GM18861 (cell line): ENCODE data around the gene FBXL15.
A peak's percentile ranks its signal among the peaks of the same experiment; 100 is the strongest.

Experiments
- ATAC-seq: cut with Tn5 transposase; IDR thresholded peaks from one replicate; pipeline ENCODE4 v1.9.1; 2021; ENCODE audit not compliant: unreplicated experiment

Gene FBXL15

DNA sequence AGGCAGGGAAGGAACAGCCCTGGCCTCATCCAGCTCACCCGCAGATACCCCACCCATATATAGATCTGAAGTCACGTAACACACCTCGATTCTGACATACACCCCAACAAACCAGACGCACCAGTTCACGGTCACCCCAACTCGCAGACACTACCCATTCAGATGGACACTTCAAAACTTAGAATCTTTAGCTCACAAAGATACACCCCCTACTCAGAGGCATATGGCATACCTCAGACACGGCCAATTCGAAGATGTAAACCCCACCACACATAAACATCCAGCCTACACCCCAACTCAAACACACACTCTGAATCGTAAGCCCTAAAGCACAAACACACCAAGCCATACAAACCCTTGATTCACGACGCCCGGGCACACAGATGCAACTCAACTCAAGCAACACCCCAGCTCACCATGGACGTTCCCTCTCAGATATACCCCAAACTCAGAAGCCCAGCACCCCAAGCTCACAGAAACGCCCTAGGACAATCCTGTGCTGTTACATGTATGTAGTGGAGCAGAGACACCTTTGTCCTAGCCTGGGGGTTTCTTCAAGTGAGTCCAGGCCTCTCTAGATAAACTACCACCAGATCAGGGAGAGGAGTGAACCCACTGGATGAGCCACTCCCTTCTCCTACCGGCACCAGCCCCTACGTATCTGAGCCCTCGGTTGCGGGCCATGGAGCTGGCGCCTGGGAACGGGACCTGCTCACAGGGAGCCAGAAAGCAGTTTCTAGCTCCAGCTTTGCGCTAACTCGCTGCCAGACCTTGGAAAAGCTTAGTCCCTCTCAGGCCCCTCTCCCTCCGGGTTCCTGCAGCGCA lies 10.8 kb upstream of the FBXL15 start:
- ATAC-seq, result no peak

- no peak for ATAC-seq
These were observed 10.1 kb upstream of the FBXL15 start for GRCh38 chr10:102410429-102411073.

DNA sequence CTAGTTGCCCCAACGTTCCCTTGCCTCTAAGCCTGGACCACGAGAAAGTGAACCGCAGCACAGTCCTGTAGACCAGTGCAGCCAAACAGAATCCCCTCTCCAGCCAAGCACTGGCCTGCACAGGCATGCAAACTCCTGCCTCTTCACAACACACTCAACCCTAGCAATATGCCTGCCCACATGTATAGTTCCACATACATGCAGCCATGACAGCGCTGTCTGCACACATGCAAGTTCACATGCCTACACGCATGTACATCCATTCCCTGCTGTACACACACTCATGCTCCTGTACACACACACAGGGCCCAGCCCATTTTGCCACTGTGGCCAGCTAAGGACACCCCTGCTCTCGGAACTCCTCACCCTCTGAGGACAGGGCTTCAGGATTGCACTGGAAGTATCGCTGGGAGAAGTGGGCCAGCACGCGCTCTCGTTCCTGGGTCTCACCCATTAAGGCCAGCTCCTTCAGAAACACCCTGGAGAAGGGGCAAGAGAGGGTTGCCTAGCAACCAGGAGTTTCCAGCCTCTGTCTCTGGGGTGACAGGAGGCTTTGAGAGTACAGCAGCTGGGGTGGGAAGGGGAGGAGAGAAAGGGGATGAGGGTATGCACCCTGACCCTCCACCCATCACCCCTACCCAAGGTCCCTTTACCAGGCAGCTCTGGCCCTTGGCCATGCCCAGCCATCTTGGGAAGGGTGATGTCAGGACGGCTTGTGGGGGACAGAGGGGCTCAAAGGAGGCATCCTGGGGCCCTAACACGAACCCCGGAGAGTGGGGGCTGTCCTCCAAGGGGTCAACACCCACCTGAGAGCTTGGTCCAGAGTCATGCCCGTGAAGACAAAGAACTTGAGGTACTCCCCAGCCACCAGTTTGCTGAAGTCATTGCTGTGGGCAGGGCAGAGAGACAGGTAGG lies 9.0 kb upstream of the FBXL15 start:
- no peak for ATAC-seq

- no peak for ATAC-seq
These were observed 8.3 kb upstream of the FBXL15 start for GRCh38 chr10:102412293-102412692.

GRCh38 chr10:102413053-102413705 lies 7.5 kb upstream of the FBXL15 start:
- ATAC-seq, result no peak

- no peak for ATAC-seq
These were observed 6.7 kb upstream of the FBXL15 start for GRCh38 chr10:102413806-102414561.

DNA sequence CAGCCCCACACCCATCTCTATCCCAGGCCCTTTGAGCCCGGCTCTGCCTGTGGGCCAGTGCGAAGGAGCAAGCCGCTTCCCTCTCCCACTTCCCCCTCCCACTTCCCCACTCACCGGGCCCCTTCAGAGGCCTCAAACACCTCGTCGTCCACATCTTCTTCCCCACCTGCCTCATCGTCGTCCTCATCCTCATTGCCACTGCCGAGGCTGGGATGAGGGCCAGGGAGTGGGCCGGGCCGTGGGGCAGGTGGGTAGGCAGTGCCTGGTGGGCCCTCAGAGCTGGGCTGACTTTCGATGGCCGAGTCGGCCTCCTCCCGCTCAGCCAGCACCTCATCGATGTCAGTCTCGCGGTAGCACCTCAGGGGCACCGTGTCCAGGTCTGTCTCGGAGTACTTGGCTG lies 5.9 kb upstream of the FBXL15 start:
- ATAC-seq, result no peak

GRCh38 chr10:102416283-102416682 lies 4.4 kb upstream of the FBXL15 start:
- no peak for ATAC-seq

DNA sequence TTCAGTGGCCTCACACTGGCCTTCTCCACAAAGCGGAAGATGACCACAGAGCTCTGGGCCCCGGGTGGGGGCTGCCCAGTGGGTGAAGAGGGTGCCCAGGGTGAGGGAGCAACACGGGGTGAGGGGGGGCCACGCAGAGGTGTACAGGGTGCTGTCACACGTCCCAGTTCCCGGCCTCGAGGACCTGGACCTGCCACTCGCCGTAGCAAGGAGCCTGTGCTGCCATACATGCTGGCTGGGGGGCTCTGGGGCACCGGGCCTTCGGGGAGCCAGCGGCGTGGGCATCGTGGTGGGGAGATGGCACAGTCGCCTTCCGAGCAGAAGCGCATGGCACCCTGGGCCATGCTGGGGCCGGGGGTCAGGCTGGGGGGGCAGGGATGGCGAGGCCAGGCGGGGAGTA lies 3.9 kb upstream of the FBXL15 start:
- ATAC-seq, result no peak

DNA sequence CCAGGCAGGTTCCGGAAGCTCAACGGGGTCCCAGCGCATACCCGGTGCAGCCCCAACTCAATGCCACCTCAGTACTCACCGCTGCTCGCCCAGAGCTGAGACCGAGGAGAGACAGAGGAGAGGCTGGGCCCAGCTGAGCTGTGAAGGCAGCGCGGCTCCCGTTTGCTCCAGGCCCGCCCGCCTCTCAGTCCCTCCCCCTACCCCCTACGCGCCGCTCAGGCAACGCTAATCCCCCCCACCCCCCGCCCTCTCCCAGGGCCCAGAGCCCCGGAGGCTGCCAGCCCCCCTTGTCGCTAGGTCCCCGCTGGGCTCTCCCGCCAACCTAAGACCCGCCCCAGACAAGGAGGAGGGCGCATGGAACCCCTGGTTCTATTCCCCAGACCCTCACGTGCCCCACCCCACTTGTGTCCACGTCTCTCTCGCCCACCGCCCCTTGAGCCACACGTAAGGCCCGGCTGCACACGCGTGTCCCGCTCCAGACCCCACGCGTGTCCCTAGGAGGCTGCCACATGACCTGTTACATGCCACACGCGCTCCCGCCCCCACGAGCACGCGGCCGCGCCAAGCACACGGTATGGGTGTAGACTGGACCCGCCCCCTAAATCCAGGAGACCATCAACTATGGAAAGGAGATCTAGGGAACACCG lies 1.9 kb upstream of the FBXL15 start, which contains the start of gene PSD:
PSD (minus strand) TSS at position 164 of the 647 bp plus-strand sequence. CDS start 1,747 bp downstream, outside the sequence.
- ATAC-seq, result no peak

GRCh38 chr10:102419269-102420180 lies 1.1 kb upstream of the FBXL15 start:
- ATAC-seq, result no peak

DNA sequence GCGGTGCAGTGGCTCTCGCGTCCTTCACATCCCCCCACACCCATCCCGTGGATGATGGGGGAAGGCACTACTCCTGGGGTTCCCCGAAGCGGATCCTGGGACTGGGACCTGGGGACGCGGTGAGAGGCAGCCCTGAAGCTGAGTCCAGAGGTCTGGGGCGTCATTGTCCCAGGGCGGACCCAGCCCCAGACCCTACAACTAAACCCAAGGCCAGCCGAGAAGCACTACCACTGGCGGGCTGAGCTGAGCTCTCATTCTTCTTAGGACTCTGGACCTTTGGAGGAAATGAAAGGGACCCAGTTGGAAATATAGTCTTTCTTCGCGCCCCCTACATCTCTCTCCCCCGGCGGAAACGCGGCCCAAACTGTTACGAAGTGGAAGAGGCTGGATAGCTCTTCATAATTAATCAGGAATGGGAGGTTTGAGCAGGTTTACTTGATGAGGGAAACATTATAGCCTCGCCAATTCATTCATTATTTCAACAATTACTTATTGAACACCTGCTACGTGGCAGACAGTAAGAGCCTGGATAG lies 389 bp upstream of the FBXL15 start:
- no peak for ATAC-seq

GRCh38 chr10:102421507-102421756 lies 796 bp downstream of the FBXL15 start:
- peak; percentile 1 for ATAC-seq

GRCh38 chr10:102421757-102422512 lies 1.3 kb downstream of the FBXL15 start:
- no peak for ATAC-seq

GRCh38 chr10:102422545-102423129 lies 2.0 kb downstream of the FBXL15 start:
- peak; percentile 23 for ATAC-seq

- no peak for ATAC-seq
These were observed 2.8 kb downstream of the FBXL15 start for GRCh38 chr10:102423372-102423968.

GRCh38 chr10:102424145-102424544 lies 3.5 kb downstream of the FBXL15 start:
- ATAC-seq, result no peak
